Neural progenitor cell (in vitro differentiated cells): ENCODE data around the gene PTPRG.

Source experiments
- CTCF ChIP-seq: fragments of 200-600 bp; sonication (generic); IDR thresholded peaks from 2 replicates; pipeline ENCODE4 v1.5.1; 2017; ENCODE audit warnings: antibody characterized with exemption, mild to moderate bottlenecking
- EZH2 ChIP-seq: fragments of 200-600 bp; sonication (generic); IDR thresholded peaks from 2 replicates; pipeline ENCODE4 v1.6.1; 2017; ENCODE audit warnings: antibody characterized with exemption, mild to moderate bottlenecking, moderate library complexity

- no peak for TF ChIP-seq CTCF
- TF ChIP-seq EZH2: no peak
These were observed 325.8 kb downstream of the PTPRG start for GRCh38 chr3:61887206-61887605.
